HL-60 (cell line): ENCODE data around the gene CROT.

ENCODE experiments used
- GABPA ChIP-seq: IDR thresholded peaks from 2 replicates; pipeline ENCODE4 v1.6.1; 2012; ENCODE audit warnings: low read depth
- POLR2AphosphoS5 ChIP-seq: IDR thresholded peaks from 2 replicates; pipeline ENCODE4 v1.6.1; 2012; ENCODE audit warnings: low read depth
- SPI1 ChIP-seq: IDR thresholded peaks from 2 replicates; pipeline ENCODE4 v1.6.1; 2012; ENCODE audit warnings: low read depth, mild to moderate bottlenecking, borderline replicate concordance
- TF ChIP-seq, protein P1 (sequence below): IDR thresholded peaks from one replicate; pipeline ENCODE4 v1.5.1; 2011; ENCODE audit warnings: low read length, control low read depth, inconsistent platforms; ENCODE audit not compliant: insufficient read depth
- TF ChIP-seq, protein P2 (sequence below): IDR thresholded peaks from 2 replicates; pipeline ENCODE4 v1.6.1; 2012; ENCODE audit warnings: low read depth; ENCODE audit not compliant: insufficient replicate concordance

DNA sequence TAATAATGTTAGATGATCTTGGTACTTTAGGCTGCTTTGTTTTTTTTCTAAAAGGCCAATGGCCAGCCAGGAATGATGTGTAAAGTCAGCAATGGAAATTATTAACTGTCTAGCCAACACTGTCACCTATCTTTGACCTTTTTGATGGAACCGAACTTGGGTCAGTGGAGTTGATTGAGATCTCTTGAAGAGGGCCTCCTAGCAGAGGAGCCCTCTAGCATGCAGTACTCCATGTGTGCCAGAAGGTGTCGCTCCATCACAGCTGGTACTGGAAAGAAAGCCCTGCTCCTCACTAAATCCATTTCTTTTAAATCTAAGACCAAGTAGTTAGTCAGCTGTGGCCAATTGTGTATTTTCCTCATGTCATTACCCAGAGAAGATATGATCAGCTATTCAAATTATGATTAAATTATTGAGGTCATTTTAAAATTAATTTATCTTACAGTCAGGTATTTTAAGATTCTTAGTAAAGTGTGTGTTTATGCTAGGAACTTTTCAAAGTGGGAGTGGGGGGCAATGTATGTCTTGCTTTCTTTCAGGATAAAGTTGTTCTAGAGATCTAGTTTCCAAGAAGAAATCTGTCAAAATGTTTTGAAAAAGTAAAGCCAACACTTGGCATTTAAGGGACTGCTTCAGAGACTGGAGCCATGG, 33.1 kb upstream of the CROT start:
- TF ChIP-seq, protein P1, sequence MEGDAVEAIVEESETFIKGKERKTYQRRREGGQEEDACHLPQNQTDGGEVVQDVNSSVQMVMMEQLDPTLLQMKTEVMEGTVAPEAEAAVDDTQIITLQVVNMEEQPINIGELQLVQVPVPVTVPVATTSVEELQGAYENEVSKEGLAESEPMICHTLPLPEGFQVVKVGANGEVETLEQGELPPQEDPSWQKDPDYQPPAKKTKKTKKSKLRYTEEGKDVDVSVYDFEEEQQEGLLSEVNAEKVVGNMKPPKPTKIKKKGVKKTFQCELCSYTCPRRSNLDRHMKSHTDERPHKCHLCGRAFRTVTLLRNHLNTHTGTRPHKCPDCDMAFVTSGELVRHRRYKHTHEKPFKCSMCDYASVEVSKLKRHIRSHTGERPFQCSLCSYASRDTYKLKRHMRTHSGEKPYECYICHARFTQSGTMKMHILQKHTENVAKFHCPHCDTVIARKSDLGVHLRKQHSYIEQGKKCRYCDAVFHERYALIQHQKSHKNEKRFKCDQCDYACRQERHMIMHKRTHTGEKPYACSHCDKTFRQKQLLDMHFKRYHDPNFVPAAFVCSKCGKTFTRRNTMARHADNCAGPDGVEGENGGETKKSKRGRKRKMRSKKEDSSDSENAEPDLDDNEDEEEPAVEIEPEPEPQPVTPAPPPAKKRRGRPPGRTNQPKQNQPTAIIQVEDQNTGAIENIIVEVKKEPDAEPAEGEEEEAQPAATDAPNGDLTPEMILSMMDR = peak; percentile 93
- no peak for TF ChIP-seq POLR2AphosphoS5
- no peak for TF ChIP-seq SPI1
- TF ChIP-seq, protein P2, sequence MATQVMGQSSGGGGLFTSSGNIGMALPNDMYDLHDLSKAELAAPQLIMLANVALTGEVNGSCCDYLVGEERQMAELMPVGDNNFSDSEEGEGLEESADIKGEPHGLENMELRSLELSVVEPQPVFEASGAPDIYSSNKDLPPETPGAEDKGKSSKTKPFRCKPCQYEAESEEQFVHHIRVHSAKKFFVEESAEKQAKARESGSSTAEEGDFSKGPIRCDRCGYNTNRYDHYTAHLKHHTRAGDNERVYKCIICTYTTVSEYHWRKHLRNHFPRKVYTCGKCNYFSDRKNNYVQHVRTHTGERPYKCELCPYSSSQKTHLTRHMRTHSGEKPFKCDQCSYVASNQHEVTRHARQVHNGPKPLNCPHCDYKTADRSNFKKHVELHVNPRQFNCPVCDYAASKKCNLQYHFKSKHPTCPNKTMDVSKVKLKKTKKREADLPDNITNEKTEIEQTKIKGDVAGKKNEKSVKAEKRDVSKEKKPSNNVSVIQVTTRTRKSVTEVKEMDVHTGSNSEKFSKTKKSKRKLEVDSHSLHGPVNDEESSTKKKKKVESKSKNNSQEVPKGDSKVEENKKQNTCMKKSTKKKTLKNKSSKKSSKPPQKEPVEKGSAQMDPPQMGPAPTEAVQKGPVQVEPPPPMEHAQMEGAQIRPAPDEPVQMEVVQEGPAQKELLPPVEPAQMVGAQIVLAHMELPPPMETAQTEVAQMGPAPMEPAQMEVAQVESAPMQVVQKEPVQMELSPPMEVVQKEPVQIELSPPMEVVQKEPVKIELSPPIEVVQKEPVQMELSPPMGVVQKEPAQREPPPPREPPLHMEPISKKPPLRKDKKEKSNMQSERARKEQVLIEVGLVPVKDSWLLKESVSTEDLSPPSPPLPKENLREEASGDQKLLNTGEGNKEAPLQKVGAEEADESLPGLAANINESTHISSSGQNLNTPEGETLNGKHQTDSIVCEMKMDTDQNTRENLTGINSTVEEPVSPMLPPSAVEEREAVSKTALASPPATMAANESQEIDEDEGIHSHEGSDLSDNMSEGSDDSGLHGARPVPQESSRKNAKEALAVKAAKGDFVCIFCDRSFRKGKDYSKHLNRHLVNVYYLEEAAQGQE = no peak
- TF ChIP-seq GABPA = no peak
